ENCODE data around the gene RNF123. TPM values are rescaled to one million over a fixed set of nuclear protein-coding genes. Genes with fewer than 3 reads are reported as not detected.
"Not testable (repeated sequence)": the region's sequence is repeated elsewhere in the genome, so short reads cannot be mapped to it uniquely, and the experiment has no call there.

Gene RNF123
- total and polyA plus RNA-seq, 10 of the 15 experiments (the other 5 are each of a cell fraction or from before 2014, with no cell fraction given): 4.2 to 31.5 (median 17.6) TPM

DNA sequence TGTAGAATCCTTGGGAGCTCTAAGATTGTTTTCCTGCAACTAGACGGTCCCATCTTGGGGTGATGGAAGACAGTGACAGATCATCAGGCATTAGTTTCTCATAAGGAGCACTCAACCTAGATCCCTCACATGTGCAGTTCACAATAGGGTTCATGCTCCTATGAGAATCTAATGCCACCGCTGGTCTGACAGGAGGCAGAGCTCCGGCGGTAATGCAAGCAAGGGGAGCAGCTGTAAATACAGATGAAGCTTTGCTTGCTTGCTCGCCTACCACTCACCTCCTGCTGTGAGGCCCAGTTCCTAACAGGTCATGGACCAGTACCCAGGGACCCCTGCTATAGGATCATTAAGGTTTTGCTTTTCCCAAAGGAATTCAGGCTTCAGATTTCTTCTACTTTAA is 59.5 kb downstream of the RNF123 start:
- H4K20me1 ChIP-seq (ENCODE audit: control insufficient read depth, insufficient read depth); H3K9ac ChIP-seq (ENCODE audit: control insufficient read depth, insufficient read depth, low read length); FAIRE-seq; H3K36me3 ChIP-seq (ENCODE audit: control insufficient read depth in 2 of 2, insufficient read depth in 2 of 2, low read length in 1 of 2); BruUV-seq (replicated peaks); ATAC-seq; H3K9me3 ChIP-seq (replicated peaks; ENCODE audit: control insufficient read depth, insufficient read depth, low read length); H2AFZ ChIP-seq (ENCODE audit: control insufficient read depth, low read depth, low read length); H3K27me3 ChIP-seq (replicated peaks in 1 of 2; ENCODE audit: control insufficient read depth in 2 of 2, insufficient read depth in 2 of 2, low read length in 1 of 2); H3K4me1 ChIP-seq (ENCODE audit: control insufficient read depth, insufficient read depth, low read length); H3K79me2 ChIP-seq (ENCODE audit: control insufficient read depth, insufficient read depth, low read length); CTCF ChIA-PET; RAD21 ChIA-PET (ENCODE audit: unreplicated experiment); H3K4me2 ChIP-seq (ENCODE audit: control insufficient read depth, insufficient read depth); intact Hi-C loops (cut with micrococcal nuclease; ENCODE audit: unreplicated experiment); H3K4me3 ChIP-seq; H3K27ac ChIP-seq (ENCODE audit: control insufficient read depth, insufficient read depth); DNase-seq (ENCODE audit: low read depth, low spot score); in situ Hi-C loops (cut with MboI): not testable (repeated sequence)
- SMC1A ChIA-PET (ENCODE audit: uncharacterized antibody, unreplicated experiment): interaction anchor here (1.2 kb wide), 1 partner anchor 22 kb away, joined by 3 read pairs; no protein-coding TSS in a partner anchor
- WGBS (ENCODE audit: insufficient coverage, insufficient replicate concordance, low lambda C conversion rate, missing lambda C conversion rate): 100% methylated on average over 5 of the region's 5 CpGs
- POLR2A ChIA-PET: interaction anchor here (0.8 kb wide), 1 partner anchor 60 kb away, joined by 3 read pairs; the partner anchor contains the start of genes MST1 and RNF123

DNA sequence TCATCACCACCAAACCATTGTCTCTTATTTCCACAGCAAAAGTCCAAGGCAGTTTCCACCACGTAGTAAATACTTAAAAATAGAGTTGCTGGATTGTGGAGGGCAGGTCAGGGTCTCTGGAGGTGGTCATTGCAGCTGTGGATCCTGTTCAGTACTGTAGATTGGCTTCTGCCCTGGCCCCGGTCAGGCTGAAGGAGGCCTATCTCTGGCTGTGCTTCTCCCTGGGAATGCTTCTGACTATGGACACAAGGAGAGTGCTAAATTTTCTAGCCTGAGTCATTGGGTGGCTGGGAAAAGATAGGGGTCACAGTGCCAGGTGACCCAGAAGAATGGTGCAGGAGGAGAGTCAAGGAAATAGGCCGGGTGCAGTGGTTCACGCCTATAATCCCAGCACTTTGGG is 60.7 kb downstream of the RNF123 start:
- no TSS peak for BruUV-seq (replicated peaks)
- 78% methylated on average over 4 of the region's 4 CpGs for WGBS (ENCODE audit: insufficient coverage, insufficient replicate concordance, low lambda C conversion rate, missing lambda C conversion rate)
- Histone ChIP-seq H3K79me2 (ENCODE audit: control insufficient read depth, insufficient read depth, low read length) (no peaks in the 10 kb centered on the region), H3K9me3 (replicated peaks; ENCODE audit: control insufficient read depth, insufficient read depth, low read length) (no peaks in the 10 kb centered on the region), H4K20me1 (ENCODE audit: control insufficient read depth, insufficient read depth) (no peaks in the 10 kb centered on the region), H3K9ac (ENCODE audit: control insufficient read depth, insufficient read depth, low read length) (no peak overlapping the region), H3K27me3 (replicated peaks in 1 of 2; ENCODE audit: control insufficient read depth in 2 of 2, insufficient read depth in 2 of 2, low read length in 1 of 2) (no peaks in the 10 kb centered on the region), H2AFZ (ENCODE audit: control insufficient read depth, low read depth, low read length) (no peak overlapping the region), H3K4me1 (ENCODE audit: control insufficient read depth, insufficient read depth, low read length) (no peaks in the 10 kb centered on the region), H3K27ac (ENCODE audit: control insufficient read depth, insufficient read depth) (no peak overlapping the region), H3K4me2 (ENCODE audit: control insufficient read depth, insufficient read depth) (no peak overlapping the region), H3K4me3 (no peak overlapping the region), H3K36me3 (ENCODE audit: control insufficient read depth in 2 of 2, insufficient read depth in 2 of 2, low read length in 1 of 2) (peaks cover 0 to 6% of the 10 kb centered on the region in 2 experiments; a peak in 3 of 4 replicates)
- ChIA-PET POLR2A (no interaction called here), RAD21 (ENCODE audit: unreplicated experiment) (no interaction called here), SMC1A (ENCODE audit: uncharacterized antibody, unreplicated experiment) (no interaction called here), CTCF (no interaction called here)
- in situ Hi-C loops (cut with MboI): no loop called here
- no peak for TF ChIP-seq MTA2 (IDR thresholded peaks at IDR 0.05; ENCODE audit: low read depth)
- TF ChIP-seq MXI1 (IDR thresholded peaks at IDR 0.05; ENCODE audit: low read depth, low read length): no peak
- no peak for TF ChIP-seq SIX5 (IDR thresholded peaks at IDR 0.05; ENCODE audit: low read depth, low read length, severe bottlenecking)
- no peak for TF ChIP-seq NFIC (IDR thresholded peaks at IDR 0.05; ENCODE audit: low read depth, low read length)
- TF ChIP-seq KLF5 (IDR thresholded peaks at IDR 0.05; ENCODE audit: partially characterized antibody): no peak
- TF ChIP-seq NBN (IDR thresholded peaks at IDR 0.05): no peak
- TF ChIP-seq SREBF1 (IDR thresholded peaks at IDR 0.05; ENCODE audit: low read length): no peak
- TF ChIP-seq NFYB (IDR thresholded peaks at IDR 0.05; ENCODE audit: insufficient read depth, low read depth, low read length): no peak
- no peak for TF ChIP-seq CREB1 (IDR thresholded peaks at IDR 0.05; ENCODE audit: low read depth)
- no peak for TF ChIP-seq POLR2AphosphoS5 (IDR thresholded peaks at IDR 0.05; ENCODE audit: low read length)
- TF ChIP-seq CBX5 (IDR thresholded peaks at IDR 0.05; ENCODE audit: low read depth): no peak
- TF ChIP-seq CHD4 (IDR thresholded peaks at IDR 0.05): no peak
- no peak for ATAC-seq
- intact Hi-C loops (cut with micrococcal nuclease; ENCODE audit: unreplicated experiment): no loop called here
- DNase-seq (ENCODE audit: low read depth, low spot score): no peak
- no peak for FAIRE-seq
